Ishikawa (cell line): ENCODE results near the gene JARID2.

Experiments used
- CEBPB ChIP-seq: IDR thresholded peaks from 2 replicates; pipeline ENCODE4 v1.6.1; 2012
- CREB1 ChIP-seq: IDR thresholded peaks from 2 replicates; pipeline ENCODE4 v1.6.1; 2012; ENCODE audit warnings: low read depth
- EGR1 ChIP-seq: IDR thresholded peaks from 2 replicates; pipeline ENCODE4 v1.6.1; 2012
- EP300 ChIP-seq: IDR thresholded peaks from 2 replicates; pipeline ENCODE4 v1.6.1; 2012; ENCODE audit warnings: borderline replicate concordance
- FOXM1 ChIP-seq: IDR thresholded peaks from 2 replicates; pipeline ENCODE4 v1.6.1; 2012; ENCODE audit warnings: low read depth, borderline replicate concordance
- NFIC ChIP-seq: IDR thresholded peaks from 2 replicates; pipeline ENCODE4 v1.6.1; 2012
- RAD21 ChIP-seq: IDR thresholded peaks from 2 replicates; pipeline ENCODE4 v1.6.1; 2012; ENCODE audit warnings: low read depth
- TAF1 ChIP-seq: IDR thresholded peaks from 2 replicates; pipeline ENCODE4 v1.6.1; 2012; ENCODE audit warnings: low read depth, mild to moderate bottlenecking
- TCF12 ChIP-seq: IDR thresholded peaks from 2 replicates; pipeline ENCODE4 v1.6.1; 2012; ENCODE audit warnings: low read depth
- TEAD4 ChIP-seq: IDR thresholded peaks from 2 replicates; pipeline ENCODE4 v1.6.1; 2012
- ZBTB7A ChIP-seq: IDR thresholded peaks from 2 replicates; pipeline ENCODE4 v1.6.1; 2012; ENCODE audit warnings: low read depth
- TF ChIP-seq, protein P1 (sequence below): IDR thresholded peaks from 2 replicates; pipeline ENCODE4 v1.6.1; 2012
- TF ChIP-seq, protein P2 (sequence below): IDR thresholded peaks from 2 replicates; pipeline ENCODE4 v1.6.1; 2012
- TF ChIP-seq, protein P3 (sequence below): IDR thresholded peaks from 2 replicates; pipeline ENCODE4 v1.6.1; 2012; ENCODE audit warnings: low read depth, mild to moderate bottlenecking

DNA sequence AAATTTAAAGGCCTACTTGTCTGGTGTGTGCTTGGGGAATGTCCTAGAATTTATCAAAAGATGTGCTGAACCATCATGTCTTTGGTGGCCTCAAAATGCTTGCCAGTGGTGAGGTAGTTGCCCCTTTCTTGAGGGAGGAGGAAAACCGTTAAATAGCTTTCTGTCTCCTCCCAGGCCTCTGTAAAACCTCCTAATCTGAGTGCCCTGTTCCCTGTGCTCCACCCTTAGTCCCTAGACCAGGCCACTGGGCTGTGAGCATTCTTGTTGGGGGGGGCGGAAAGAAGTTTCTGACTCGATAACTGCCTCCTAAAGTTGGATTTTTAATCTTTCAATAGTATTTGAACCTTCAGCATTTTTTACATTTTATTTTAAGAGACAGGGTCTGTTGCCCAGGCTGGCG is 23.1 kb downstream of the JARID2 start:
- TF ChIP-seq EGR1 (no peak), TAF1 (no peak), EP300 (no peak), ZBTB7A (no peak), RAD21 (no peak), TCF12 (no peak), CREB1 (no peak), FOXM1 (no peak), NFIC (no peak), TEAD4 (no peak), CEBPB (no peak)
- TF ChIP-seq, protein P1, sequence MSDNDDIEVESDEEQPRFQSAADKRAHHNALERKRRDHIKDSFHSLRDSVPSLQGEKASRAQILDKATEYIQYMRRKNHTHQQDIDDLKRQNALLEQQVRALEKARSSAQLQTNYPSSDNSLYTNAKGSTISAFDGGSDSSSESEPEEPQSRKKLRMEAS = no peak
- TF ChIP-seq, protein P2, sequence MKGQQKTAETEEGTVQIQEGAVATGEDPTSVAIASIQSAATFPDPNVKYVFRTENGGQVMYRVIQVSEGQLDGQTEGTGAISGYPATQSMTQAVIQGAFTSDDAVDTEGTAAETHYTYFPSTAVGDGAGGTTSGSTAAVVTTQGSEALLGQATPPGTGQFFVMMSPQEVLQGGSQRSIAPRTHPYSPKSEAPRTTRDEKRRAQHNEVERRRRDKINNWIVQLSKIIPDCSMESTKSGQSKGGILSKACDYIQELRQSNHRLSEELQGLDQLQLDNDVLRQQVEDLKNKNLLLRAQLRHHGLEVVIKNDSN = no peak
- TF ChIP-seq, protein P3, sequence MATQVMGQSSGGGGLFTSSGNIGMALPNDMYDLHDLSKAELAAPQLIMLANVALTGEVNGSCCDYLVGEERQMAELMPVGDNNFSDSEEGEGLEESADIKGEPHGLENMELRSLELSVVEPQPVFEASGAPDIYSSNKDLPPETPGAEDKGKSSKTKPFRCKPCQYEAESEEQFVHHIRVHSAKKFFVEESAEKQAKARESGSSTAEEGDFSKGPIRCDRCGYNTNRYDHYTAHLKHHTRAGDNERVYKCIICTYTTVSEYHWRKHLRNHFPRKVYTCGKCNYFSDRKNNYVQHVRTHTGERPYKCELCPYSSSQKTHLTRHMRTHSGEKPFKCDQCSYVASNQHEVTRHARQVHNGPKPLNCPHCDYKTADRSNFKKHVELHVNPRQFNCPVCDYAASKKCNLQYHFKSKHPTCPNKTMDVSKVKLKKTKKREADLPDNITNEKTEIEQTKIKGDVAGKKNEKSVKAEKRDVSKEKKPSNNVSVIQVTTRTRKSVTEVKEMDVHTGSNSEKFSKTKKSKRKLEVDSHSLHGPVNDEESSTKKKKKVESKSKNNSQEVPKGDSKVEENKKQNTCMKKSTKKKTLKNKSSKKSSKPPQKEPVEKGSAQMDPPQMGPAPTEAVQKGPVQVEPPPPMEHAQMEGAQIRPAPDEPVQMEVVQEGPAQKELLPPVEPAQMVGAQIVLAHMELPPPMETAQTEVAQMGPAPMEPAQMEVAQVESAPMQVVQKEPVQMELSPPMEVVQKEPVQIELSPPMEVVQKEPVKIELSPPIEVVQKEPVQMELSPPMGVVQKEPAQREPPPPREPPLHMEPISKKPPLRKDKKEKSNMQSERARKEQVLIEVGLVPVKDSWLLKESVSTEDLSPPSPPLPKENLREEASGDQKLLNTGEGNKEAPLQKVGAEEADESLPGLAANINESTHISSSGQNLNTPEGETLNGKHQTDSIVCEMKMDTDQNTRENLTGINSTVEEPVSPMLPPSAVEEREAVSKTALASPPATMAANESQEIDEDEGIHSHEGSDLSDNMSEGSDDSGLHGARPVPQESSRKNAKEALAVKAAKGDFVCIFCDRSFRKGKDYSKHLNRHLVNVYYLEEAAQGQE = no peak
